Vagina (tissue), 2 donors: ENCODE results near the gene SP140L. TPM values are rescaled to one million over a fixed set of nuclear protein-coding genes. Genes with fewer than 3 reads are reported as not detected.

Experiments used
- DNase-seq, 2 donors: peaks; one replicate each; pipeline ENCODE4 v3.0.0-alpha.2; 2017; ENCODE audit errors: extremely low spot score in 2 of 2
- H3K27ac ChIP-seq: fragments of 200-600 bp; sonication (generic); one replicate; pipeline ENCODE4 v1.5.1; 2019
- H3K27me3 ChIP-seq: fragments of 200-600 bp; sonication (generic); one replicate; pipeline ENCODE4 v1.5.1; 2019
- H3K36me3 ChIP-seq, 2 donors: fragments of 200-600 bp; sonication (generic); one replicate each; pipeline ENCODE4 v1.5.1; 2017 to 2019
- H3K4me1 ChIP-seq: fragments of 200-600 bp; sonication (generic); one replicate; pipeline ENCODE4 v1.5.1; 2019
- H3K4me3 ChIP-seq, 2 donors: fragments of 200-600 bp; sonication (generic); 1 replicate in 1 of 2; 2 replicates in 1 of 2; pipeline ENCODE4 v1.5.1; 2016 to 2019
- H3K9me3 ChIP-seq: fragments of 200-600 bp; sonication (generic); one replicate; pipeline ENCODE4 v1.5.1; 2019
- CTCF ChIP-seq, 3 experiments: fragments of 450-650 bp in 2 of 3; fragments of 200-600 bp in 1 of 3; sonication (generic) in 1 of 3; IDR thresholded peaks; one replicate each; pipeline ENCODE4 v1.5.1; 2017 to 2019; ENCODE audit warnings: antibody characterized with exemption in 3 of 3, mild to moderate bottlenecking in 2 of 3, moderate library complexity in 2 of 3
- POLR2A ChIP-seq, 2 donors: fragments of 450-650 bp; IDR thresholded peaks; one replicate each; pipeline ENCODE4 v1.6.1; 2017; ENCODE audit warnings: antibody characterized with exemption in 2 of 2, mild to moderate bottlenecking in 2 of 2, moderate library complexity in 2 of 2
- POLR2AphosphoS5 ChIP-seq, 2 donors: sonication (generic); formaldehyde crosslinking; IDR thresholded peaks; one replicate each; pipeline ENCODE4 v1.9.0; 2017; ENCODE audit warnings: antibody characterized with exemption in 2 of 2, mild to moderate bottlenecking in 2 of 2, low read depth in 1 of 2; ENCODE audit not compliant: insufficient read depth in 1 of 2
- intact Hi-C: fragments of 100-400 bp; cut with DNase I; formaldehyde crosslinking; loops from one replicate; pipeline ENCODE4 v1.15.1; 2023
- total RNA-seq: library from RNA; depleted of rRNA; stranded (reverse); fragments of >200 nt; gene quantifications from one replicate; pipeline ENCODE4 v1.2.3, GENCODE V29; 2016

The SP140L gene
- total RNA-seq, 1 donor from 2014 or later, result 11.5 TPM

- DNase-seq, result no peak
- no peaks in the 10 kb centered on the region for H3K27me3 ChIP-seq
- intact Hi-C loops, result no loop called here
- no peak overlapping the region for H3K4me3 ChIP-seq
- peaks cover 0 to 18% of the 10 kb centered on the region in 2 donors for H3K36me3 ChIP-seq
- H3K4me1 ChIP-seq, result no peaks in the 10 kb centered on the region
- H3K27ac ChIP-seq, result no peak overlapping the region
- H3K9me3 ChIP-seq, result no peaks in the 10 kb centered on the region
- TF ChIP-seq POLR2A (IDR thresholded peaks at IDR 0.05) (no peak), POLR2AphosphoS5 (IDR thresholded peaks at IDR 0.05; ENCODE audit: insufficient read depth in 1 of 2, low read depth in 1 of 2) (no peak), CTCF (IDR thresholded peaks at IDR 0.05) (no peak)
Observed at GRCh38 chr2:230356084-230356483, 29.1 kb downstream of the SP140L start.

GRCh38 chr2:230358305-230358704 is 31.3 kb downstream of the SP140L start:
- no peak for DNase-seq
- Histone ChIP-seq H3K36me3 (peaks cover 0 to 33% of the 10 kb centered on the region in 2 donors), H3K9me3 (no peaks in the 10 kb centered on the region), H3K27ac (no peak overlapping the region), H3K27me3 (no peaks in the 10 kb centered on the region), H3K4me3 (no peak overlapping the region), H3K4me1 (no peaks in the 10 kb centered on the region)
- no peak for TF ChIP-seq POLR2A (IDR thresholded peaks at IDR 0.05)
- no peak for TF ChIP-seq CTCF (IDR thresholded peaks at IDR 0.05)
- intact Hi-C loops, result no loop called here

- Histone ChIP-seq H3K4me1 (no peaks in the 10 kb centered on the region), H3K9me3 (no peaks in the 10 kb centered on the region), H3K36me3 (peaks cover 0 to 33% of the 10 kb centered on the region in 2 donors), H3K27me3 (no peaks in the 10 kb centered on the region), H3K4me3 (no peak overlapping the region), H3K27ac (no peak overlapping the region)
- intact Hi-C loops, result no loop called here
- TF ChIP-seq POLR2A (IDR thresholded peaks at IDR 0.05) (no peak), POLR2AphosphoS5 (IDR thresholded peaks at IDR 0.05; ENCODE audit: insufficient read depth in 1 of 2, low read depth in 1 of 2) (no peak), CTCF (IDR thresholded peaks at IDR 0.05) (no peak)
- no peak for DNase-seq
Observed at GRCh38 chr2:230360028-230360427, 33.0 kb downstream of the SP140L start.

- no peak for DNase-seq
- H3K4me1 ChIP-seq, result no peaks in the 10 kb centered on the region
- no peaks in the 10 kb centered on the region for H3K9me3 ChIP-seq
- H3K27ac ChIP-seq, result no peak overlapping the region
- H3K36me3 ChIP-seq, result peaks cover 0 to 33% of the 10 kb centered on the region in 2 donors
- intact Hi-C loops, result no loop called here
- TF ChIP-seq CTCF (IDR thresholded peaks at IDR 0.05) (no peak), POLR2AphosphoS5 (IDR thresholded peaks at IDR 0.05; ENCODE audit: insufficient read depth in 1 of 2, low read depth in 1 of 2) (no peak), POLR2A (IDR thresholded peaks at IDR 0.05) (no peak)
- no peak overlapping the region for H3K4me3 ChIP-seq
- no peaks in the 10 kb centered on the region for H3K27me3 ChIP-seq
Observed at GRCh38 chr2:230362030-230362691, 35.2 kb downstream of the SP140L start.

GRCh38 chr2:230382108-230382507 is 55.1 kb downstream of the SP140L start:
- no peak for DNase-seq
- peaks cover 0 to 16% of the 10 kb centered on the region in 2 donors for H3K36me3 ChIP-seq
- no peaks in the 10 kb centered on the region for H3K9me3 ChIP-seq
- H3K4me1 ChIP-seq, result no peaks in the 10 kb centered on the region
- H3K27me3 ChIP-seq, result no peaks in the 10 kb centered on the region
- intact Hi-C loops, result no loop called here
- H3K4me3 ChIP-seq, result no peak overlapping the region
- TF ChIP-seq CTCF (IDR thresholded peaks at IDR 0.05) (no peak), POLR2AphosphoS5 (IDR thresholded peaks at IDR 0.05; ENCODE audit: insufficient read depth in 1 of 2, low read depth in 1 of 2) (no peak), POLR2A (IDR thresholded peaks at IDR 0.05) (no peak)
- no peak overlapping the region for H3K27ac ChIP-seq
